NCI-H345 treated with DMSO at 0.1 percent for 48 hours (cell line): Measurements from ENCODE around the gene GSK3A.

Source experiments
- DNase-seq: peaks from one replicate; lab custom pipeline; 2025; ENCODE audit not compliant: unreplicated experiment; lab: John Stamatoyannopoulos, UW

Gene GSK3A

DNA sequence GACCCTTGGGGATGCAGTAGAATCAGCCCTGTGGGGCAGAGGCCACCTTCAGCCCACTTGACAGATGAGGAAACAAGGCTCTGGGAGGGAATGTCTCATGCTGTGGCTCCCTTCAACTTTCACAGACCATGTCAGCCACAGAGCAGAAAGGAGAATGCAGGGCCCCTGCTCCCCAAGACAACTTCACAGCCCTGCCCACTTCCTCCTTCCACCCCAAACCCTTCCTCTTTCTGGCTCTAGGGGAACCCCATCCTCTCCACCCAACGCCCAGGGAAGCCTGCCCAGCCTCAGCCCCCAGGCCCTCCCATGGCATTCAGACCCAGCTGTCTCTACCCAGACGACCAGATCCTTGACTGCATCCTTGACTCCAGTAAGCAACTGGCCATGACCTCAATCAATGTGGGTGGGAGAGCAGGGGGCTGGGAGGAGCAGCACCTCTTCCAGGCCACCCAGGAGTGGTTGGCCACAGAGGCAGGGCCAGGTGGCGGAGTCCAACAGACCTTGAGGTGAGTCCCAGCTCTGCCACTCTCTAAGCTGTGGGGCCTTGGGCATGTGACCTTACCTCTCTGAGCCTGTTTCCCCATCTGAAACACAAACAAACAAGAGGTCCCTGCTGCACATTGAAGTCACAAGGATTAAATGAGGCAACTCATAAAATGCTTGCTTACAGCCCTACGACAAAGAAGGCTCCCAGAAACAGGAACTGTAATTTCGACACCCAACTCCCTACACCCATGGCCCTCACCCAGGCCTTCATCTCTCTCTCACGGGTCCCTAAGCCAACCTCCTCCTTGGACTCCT lies 40.7 kb downstream of the GSK3A start:
- no peak for DNase-seq

DNA sequence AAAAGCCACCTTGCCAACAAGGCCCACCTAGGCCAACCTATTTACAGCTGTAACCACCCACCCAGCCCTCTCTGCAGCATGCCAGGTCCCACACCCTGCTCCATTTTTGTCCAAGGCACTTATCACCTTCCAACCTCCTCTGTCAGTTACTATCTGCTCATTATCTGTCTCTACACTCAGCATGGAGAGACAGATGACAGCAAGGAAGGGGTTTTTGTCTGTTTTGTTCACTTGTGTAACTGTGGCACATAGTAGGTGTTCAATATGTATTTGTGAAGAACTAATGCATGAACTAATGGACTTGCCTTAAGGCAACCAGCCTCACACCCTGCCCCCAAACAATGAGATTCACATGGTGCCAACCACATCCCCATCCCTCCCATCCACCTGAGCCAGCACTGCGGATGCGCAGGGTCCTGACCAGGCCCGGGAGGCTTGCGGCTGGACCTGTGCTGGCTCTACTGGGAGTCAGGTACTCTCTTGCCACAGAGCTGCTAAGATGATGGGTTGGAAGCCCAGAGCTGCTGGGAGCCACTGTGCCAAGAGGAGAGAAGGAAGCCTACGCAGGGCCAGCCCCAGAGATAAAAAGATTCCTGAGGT lies 42.2 kb downstream of the GSK3A start:
- no peak for DNase-seq

DNA sequence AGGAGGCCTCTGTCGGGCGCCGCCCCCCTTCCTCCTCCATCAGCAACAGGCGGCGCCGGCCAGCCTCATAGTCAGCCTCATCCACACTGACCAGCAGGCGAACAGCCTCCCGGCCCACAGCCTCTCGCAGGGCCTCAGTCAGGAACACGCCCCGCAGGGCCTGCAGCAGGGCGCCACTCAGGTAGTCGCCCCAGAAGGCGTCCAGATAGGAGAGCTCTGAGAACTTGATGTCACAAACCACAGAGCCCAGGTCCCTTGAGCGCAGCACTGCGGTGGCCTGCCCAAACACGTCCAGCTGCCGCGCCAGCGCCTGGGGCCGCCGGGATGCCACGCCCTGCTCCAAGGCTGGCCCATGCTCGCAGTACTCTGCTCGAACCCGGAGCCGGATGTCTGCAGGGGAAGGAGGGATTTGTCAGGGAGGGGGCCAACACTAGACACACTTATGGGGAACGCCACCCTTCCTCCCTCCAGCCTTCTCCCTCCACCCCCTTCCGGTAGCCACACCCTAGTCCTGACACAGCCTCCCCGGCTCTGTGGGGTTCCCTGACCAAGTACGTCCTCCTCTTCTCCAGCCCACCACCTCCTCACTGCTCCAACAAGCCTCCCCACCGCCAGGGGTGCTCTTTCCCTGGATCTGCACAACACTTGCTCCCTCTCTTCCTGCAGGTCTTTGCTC lies 42.8 kb downstream of the GSK3A start:
- no peak for DNase-seq

DNA sequence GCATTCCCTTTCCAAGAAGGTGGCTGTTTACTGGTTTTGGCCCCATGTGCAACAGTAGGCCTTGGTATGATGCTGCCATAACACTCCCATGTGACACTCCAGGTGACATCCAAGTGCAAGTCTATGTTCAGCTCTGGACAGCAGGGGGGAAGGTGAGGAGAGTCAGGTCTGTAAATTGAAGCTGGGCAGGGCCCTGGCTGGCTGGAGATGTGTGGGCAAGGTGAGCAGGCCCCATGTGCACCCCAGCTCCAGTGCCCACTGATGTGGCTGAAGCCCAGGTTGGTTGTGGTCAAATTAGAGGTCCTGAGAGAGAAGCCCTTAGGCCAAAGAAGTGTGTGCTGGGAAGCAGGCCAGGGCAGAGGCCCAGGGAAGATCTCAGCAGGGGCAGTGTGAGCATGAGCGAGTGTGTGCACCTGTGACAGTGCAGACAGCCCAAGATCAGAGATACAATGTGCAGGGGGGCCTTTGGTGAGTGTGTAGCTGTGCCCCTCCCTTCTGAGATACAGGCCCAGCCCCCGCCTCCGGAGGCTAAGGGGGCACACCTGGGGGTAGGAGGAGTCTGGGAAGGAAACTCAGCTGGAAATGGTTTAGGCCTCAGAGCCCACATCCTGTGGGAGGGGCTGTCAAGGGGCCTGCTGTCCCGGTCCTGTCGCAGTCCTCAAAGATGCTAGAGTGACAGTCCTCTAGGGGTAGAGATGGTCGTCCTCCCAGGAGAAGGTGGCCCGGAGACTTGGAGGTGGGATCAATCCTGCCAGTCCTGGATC lies 43.5 kb downstream of the GSK3A start:
- no peak for DNase-seq

DNA sequence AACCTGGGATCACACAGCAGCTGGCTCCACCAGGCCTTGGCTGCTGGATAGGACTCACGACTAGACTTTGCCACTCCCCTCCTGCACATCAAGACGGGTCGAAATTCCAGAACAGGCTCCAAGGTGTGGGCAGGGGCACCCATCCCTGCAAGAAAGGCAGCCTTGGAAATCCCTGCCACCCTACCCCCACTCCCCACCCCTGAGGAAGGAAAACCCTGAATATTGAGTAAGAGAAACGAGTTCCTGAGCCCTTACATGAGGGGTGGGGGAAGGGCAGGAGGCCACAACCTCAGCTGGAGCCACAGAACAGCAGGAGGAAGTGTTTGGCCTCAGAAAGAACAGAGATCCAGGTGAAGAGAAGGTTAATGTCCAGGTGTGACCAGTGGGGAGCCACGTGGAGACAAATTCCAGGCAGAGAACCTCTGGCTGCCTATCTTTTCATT lies 45.0 kb downstream of the GSK3A start:
- DNase-seq = no peak

DNA sequence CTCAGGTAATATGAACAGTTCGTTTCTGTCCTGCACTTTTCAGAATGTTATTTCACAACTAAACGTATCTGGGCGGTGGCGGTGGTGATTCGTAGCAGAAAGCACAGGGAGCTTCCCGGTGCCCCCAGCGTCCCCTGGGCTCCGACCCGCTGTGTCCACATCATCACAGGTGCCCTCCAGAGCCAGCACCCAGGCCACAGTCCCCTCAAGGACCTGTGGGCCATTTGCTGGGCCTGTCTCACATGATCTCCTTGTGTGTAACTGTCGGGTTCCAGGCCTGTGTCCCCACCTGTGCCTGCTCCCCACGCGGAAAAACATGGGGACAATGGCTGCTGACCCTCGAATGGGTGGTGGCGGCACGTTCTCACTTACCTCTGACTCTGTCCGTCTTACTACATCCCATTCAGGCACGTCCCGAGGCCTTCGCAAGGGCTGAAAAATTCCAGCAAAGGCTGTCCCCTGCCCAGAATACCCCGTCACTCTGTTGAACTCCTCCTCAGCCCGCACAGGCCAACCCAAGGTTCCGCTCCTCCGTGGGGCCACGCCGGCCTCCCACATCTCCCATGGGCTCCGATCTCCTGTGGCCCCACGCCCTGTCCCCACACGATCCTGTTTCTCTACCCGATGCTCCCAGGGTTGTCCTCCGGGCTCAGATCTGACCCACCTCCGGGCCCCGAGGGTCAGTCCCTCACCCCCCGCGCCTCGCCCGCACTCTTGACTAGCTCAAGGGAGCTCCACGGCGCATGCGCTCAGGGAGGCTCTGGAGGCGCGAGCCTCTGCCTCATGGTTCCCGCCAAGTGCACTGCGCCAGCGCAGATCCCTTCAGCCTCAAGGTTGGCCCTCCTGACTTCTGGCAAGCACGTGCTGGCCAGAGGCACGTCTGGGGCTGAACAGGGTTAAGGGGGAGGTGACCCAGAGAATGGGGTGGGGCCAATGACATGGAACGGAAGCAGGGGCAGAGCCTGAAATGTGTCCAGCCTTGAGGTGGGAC lies 46.1 kb downstream of the GSK3A start:
- DNase-seq = no peak

DNA sequence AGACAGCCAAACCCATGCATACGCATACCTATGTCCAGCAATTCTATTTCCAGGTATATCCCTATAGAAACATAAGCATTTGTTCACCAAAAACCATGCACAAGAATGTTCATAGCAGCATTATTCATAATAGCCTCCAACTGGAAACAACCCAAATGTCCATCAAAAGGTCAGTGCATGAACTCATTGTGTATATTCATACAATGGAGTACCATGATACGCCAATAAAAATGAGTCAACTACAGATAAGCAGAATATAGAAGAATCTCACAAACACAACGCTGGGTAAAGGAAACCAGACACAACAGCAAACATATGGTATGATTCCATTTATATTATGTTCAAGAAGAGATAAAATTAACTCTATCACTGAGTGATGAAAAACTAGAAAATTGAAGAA lies 48.7 kb downstream of the GSK3A start:
- DNase-seq = no peak

DNA sequence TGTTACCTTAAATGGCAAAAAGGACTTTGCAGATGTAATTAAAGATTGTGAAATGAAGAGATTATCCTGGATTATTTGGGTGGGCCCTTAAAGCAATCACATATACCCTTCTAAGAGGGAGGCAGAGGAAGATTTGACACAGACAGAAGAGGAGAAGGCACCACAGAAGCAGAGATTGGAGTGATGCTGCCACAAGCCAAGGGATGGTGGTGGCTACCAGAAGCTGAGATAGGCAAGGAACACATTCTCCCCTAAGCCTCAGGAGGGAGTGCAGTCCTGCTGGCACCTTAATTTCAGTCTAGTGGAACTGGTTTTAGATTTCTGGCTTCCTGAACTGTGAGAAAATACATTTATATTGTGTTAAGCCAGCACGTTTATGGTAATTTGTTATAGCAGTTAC lies 49.1 kb downstream of the GSK3A start:
- DNase-seq = no peak

DNA sequence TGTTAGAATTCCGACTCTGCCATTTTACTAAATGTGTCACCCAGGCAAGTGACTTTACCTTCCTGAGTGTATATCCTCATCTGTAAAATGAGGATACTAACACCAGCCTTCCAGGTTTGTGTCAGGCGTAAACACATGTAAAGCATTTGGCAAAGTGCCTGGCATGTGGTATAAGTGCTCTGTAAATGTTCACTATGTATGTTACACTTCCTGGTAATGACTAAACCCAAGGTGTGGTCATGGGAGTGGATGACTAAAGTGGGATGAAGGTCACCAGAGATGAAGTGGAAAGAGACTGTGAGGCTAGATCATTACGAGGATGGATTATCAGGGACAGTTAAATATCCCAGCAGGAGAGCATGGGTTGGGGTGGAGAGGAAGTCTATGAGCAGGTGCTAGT lies 50.5 kb downstream of the GSK3A start:
- peak; percentile 46 for DNase-seq

DNA sequence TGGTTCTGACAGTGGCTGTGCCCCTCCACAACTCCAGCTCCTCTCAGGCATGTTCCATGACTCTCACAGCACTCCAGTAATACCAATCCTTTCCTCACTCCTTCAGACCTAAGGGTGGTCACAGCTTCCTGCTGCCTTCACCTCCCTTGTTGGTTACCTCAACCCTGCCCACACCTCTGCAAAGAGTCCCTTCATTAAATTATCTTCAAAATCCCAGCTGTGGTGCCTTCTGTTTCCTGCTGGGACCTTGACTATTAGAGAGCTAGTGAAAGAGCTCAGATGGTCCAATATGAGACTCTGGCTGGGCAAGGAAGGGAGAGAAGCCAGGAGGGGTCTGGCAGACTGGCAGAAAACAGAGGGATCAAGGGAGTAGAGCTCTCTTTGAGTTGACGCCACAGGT lies 51.1 kb downstream of the GSK3A start:
- DNase-seq = no peak

DNA sequence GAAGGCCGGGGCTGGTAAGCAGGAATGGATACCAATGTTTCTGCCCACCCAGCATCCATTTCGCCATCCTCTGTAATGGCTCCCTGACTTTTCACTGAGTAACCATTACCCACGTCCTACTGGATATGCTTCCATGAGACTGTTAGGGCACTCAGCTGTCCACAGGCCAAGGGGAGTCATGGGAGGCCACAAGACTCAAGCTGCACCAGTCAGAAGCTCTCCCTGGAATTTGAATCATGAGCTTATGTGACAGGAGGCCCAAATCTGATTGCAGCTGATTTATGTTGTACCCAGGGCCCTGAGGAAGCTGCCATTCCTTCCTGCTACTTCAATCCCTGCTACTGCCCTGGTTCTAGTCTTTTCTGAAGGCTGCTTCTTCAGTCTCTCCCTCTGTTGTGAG lies 53.3 kb downstream of the GSK3A start:
- DNase-seq = no peak

DNA sequence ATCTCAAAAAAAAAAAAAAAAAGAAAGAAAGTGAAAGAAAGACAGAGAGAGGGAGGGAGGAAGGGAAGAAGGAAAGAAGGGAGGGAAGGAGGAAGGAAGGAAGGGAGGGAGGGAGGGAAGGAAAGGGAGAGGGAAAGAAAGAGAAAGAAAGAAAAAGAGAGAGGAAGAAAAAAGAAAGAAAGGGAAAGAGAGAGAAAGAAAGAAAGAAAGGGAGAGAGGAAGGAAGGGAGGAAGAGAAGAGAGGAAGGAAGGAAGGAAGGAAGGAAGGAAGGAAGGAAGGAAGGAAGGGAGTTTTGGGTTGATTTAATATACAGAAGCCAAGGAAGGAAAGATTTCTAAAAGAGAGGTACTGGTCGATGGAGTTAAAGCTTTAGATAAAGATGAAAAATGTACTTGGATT lies 53.7 kb downstream of the GSK3A start:
- DNase-seq = no peak

DNA sequence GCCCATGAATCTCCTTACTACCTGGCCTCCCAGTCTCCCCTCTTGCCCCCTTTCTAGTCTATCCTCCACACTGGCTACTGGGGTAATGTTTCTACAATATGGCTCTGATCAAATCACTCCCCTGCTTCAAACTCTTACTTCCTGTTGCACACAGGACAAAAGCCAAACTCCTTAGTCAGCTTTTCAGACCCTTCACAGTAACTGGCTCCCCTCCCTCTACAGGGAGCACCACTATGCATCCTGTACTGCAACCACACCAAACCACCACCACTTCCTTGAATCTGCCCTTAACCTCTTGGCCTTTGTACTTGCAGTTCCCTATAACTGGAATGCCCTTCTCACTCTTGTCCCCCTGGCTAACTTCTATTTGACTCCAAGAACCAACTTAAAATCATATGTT lies 57.1 kb downstream of the GSK3A start:
- DNase-seq = no peak

DNA sequence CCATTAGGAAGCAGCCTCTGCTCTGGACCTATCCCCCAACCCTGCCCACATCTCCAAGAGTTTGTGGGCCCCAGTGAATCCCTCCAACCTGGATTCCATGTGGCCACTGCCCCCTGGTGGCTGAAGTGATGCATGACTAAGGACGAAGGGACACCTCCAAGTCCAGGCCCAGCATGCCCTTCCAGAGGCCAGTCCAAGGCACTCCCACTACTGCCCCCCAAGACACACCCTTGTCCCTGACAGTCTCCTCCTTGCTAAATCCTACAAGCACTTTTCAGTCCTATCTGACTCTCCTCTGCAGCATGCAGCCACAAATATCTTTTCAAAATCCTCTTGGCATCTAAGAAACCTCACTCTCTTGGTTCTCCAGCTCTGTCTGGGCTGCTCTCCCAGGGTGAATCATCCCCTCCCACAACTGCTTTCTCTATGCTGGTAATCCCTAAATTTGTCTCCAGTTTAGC lies 58.0 kb downstream of the GSK3A start:
- peak; percentile 47 for DNase-seq
